Endothelial cell (in vitro differentiated cells): ENCODE data around the gene IQGAP1. TPM values are rescaled to one million over a fixed set of nuclear protein-coding genes. Genes with fewer than 3 reads are reported as not detected.

Experiments
- DNase-seq: peaks from one replicate; pipeline ENCODE4 v3.0.0; 2021; ENCODE audit warnings: low spot score
- H3K27ac Mint-ChIP-seq: one replicate; pipeline ENCODE4 v1.8.0; 2021; ENCODE audit warnings: mixed read lengths, inconsistent platforms; ENCODE audit not compliant: unreplicated experiment
- H3K27me3 Mint-ChIP-seq: one replicate; pipeline ENCODE4 v1.8.0; 2021; ENCODE audit warnings: mild to moderate bottlenecking, moderate library complexity, mixed read lengths, inconsistent platforms; ENCODE audit not compliant: unreplicated experiment
- H3K36me3 Mint-ChIP-seq: one replicate; pipeline ENCODE4 v1.8.0; 2021; ENCODE audit warnings: mild to moderate bottlenecking, low read depth, mixed read lengths, inconsistent platforms; ENCODE audit not compliant: unreplicated experiment
- H3K4me1 Mint-ChIP-seq: one replicate; pipeline ENCODE4 v1.8.0; 2021; ENCODE audit warnings: mild to moderate bottlenecking, mixed read lengths, inconsistent platforms; ENCODE audit not compliant: unreplicated experiment
- H3K4me3 Mint-ChIP-seq: one replicate; pipeline ENCODE4 v1.8.0; 2021; ENCODE audit warnings: mild to moderate bottlenecking, mixed read lengths, inconsistent platforms; ENCODE audit not compliant: unreplicated experiment
- H3K9me3 Mint-ChIP-seq: one replicate; pipeline ENCODE4 v1.8.0; 2021; ENCODE audit warnings: mixed read lengths, inconsistent platforms; ENCODE audit not compliant: unreplicated experiment
- total RNA-seq: library from RNA; stranded (reverse); fragmentation: NEBNext Ultra II Directional; extraction: Animal tissue kit (Norgen Biotek cat#: 25700); gene quantifications from one replicate; pipeline ENCODE4 v1.2.1, GENCODE V29; 2021; ENCODE audit not compliant: unreplicated experiment
- TF ChIP-seq, protein P1 (sequence below): fragments of 200-600 bp; sonication (generic); IDR thresholded peaks from one replicate; pipeline ENCODE4 v1.5.0; 2021; ENCODE audit warnings: antibody characterized with exemption; ENCODE audit not compliant: unreplicated experiment

The IQGAP1 gene
- total RNA-seq, 1 donor from 2014 or later: 86.4 TPM

- no peaks in the 10 kb centered on the region for H3K36me3 Mint-ChIP-seq
- TF ChIP-seq, protein P1, sequence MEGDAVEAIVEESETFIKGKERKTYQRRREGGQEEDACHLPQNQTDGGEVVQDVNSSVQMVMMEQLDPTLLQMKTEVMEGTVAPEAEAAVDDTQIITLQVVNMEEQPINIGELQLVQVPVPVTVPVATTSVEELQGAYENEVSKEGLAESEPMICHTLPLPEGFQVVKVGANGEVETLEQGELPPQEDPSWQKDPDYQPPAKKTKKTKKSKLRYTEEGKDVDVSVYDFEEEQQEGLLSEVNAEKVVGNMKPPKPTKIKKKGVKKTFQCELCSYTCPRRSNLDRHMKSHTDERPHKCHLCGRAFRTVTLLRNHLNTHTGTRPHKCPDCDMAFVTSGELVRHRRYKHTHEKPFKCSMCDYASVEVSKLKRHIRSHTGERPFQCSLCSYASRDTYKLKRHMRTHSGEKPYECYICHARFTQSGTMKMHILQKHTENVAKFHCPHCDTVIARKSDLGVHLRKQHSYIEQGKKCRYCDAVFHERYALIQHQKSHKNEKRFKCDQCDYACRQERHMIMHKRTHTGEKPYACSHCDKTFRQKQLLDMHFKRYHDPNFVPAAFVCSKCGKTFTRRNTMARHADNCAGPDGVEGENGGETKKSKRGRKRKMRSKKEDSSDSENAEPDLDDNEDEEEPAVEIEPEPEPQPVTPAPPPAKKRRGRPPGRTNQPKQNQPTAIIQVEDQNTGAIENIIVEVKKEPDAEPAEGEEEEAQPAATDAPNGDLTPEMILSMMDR: no peak
- no peaks in the 10 kb centered on the region for H3K9me3 Mint-ChIP-seq
- no peak for DNase-seq
- H3K4me3 Mint-ChIP-seq: no peak overlapping the region
- H3K4me1 Mint-ChIP-seq: peaks cover 10% of the 10 kb centered on the region
- no peaks in the 10 kb centered on the region for H3K27me3 Mint-ChIP-seq
- no peak overlapping the region for H3K27ac Mint-ChIP-seq
Measured at GRCh38 chr15:90419206-90419605, 31.2 kb downstream of the IQGAP1 start.

DNA sequence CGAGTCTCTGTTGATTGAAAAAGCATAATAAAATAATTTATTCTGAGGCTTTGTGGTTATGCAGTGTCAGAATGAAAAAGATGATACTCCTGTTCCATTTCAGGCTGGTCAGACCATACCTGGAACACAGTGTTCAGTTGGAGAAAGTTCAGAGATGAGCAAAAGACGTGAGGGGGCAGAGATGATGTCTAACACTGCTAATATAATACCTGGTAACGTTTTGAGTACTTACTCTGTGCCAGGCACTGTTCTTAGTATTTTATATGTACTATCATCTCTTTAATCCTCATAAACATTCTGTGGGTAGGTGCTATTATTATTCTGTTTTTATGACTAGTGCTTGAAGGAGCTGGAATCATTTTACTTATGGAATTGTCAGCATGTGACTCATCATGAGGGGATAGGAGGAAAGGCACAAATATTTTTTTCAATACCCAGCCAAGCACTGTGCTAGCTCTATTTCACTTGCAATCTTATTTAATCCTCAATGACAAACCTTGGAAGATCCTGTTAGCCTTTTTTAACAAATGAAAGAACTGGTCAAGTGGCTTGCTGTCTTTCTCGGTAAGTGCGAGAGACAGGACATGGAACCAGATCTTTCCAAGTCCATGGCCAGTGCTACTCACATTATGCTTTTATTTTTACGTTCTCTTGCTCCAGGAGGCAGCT, 31.8 kb downstream of the IQGAP1 start:
- peaks cover 4% of the 10 kb centered on the region for H3K4me1 Mint-ChIP-seq
- H3K27ac Mint-ChIP-seq: no peak overlapping the region
- H3K36me3 Mint-ChIP-seq: no peaks in the 10 kb centered on the region
- no peak overlapping the region for H3K4me3 Mint-ChIP-seq
- H3K9me3 Mint-ChIP-seq: no peaks in the 10 kb centered on the region
- no peaks in the 10 kb centered on the region for H3K27me3 Mint-ChIP-seq
- TF ChIP-seq, protein P1: no peak
- DNase-seq: no peak

DNA sequence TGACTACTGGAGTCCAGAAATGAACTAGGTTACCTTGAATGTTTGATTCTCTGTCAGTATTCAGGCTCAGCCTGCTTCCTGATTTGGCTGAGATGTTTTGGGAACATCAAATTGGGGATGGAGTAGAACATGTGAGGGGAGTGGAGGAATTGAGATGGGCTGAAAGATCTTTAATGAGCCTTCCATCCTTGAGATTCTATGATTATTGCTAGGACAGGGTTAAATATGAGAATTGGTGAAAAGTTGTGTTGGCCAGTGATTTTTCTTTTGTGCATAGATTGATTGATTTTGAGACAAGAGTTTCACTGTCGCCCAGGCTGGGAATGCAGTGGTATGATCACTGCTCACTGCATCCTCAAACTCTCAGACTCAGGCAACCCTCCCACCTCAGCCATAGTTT, 32.4 kb downstream of the IQGAP1 start:
- Mint-ChIP-seq H3K4me3 (no peak overlapping the region), H3K4me1 (peaks cover 3% of the 10 kb centered on the region), H3K27ac (no peak overlapping the region), H3K9me3 (no peaks in the 10 kb centered on the region), H3K36me3 (no peaks in the 10 kb centered on the region), H3K27me3 (no peaks in the 10 kb centered on the region)
- no peak for DNase-seq
- TF ChIP-seq, protein P1: no peak

DNA sequence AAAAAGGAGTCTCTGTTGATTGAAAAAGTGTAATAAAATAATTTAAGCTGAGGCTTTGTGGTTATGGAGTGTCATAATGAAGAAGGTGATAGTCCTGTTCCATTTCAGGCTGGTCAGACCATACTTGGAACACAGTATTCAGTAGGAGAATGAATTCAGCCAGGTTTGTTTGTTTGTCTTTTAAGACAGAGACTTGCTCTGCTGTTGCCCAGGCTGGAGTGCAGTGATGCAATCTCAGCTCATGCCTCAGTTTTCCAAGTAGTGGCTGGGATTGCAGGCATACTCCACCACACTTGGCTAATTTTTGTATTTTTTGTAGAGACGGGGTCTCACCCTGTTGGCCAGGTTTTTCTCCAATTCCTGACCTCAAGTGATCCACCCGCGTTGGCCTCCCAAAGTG, 33.5 kb downstream of the IQGAP1 start:
- no peak overlapping the region for H3K4me3 Mint-ChIP-seq
- no peaks in the 10 kb centered on the region for H3K36me3 Mint-ChIP-seq
- TF ChIP-seq, protein P1: no peak
- H3K4me1 Mint-ChIP-seq: no peaks in the 10 kb centered on the region
- no peak for DNase-seq
- H3K9me3 Mint-ChIP-seq: no peaks in the 10 kb centered on the region
- no peak overlapping the region for H3K27ac Mint-ChIP-seq
- no peaks in the 10 kb centered on the region for H3K27me3 Mint-ChIP-seq

- Mint-ChIP-seq H3K4me1 (no peaks in the 10 kb centered on the region), H3K9me3 (no peaks in the 10 kb centered on the region), H3K27me3 (no peaks in the 10 kb centered on the region), H3K27ac (no peak overlapping the region), H3K4me3 (no peak overlapping the region), H3K36me3 (no peaks in the 10 kb centered on the region)
- TF ChIP-seq, protein P1: no peak
- DNase-seq: no peak
Measured at GRCh38 chr15:90422043-90422442, 34.0 kb downstream of the IQGAP1 start.
